ENCODE data around the gene POU6F2.
"Not testable (repeated sequence)": the region's sequence is repeated elsewhere in the genome, so short reads cannot be mapped to it uniquely, and the experiment has no call there.

Gene POU6F2

GRCh38 chr7:38977685-38978084 is at the start of gene POU6F2:
Gene POU6F2, plus strand, starts transcription at chr7:38977909. Its CDS starts 45 bp downstream, at chr7:38977954.
- no peak for DNase-seq

GRCh38 chr7:38928506-38928905 is 49.2 kb upstream of the POU6F2 start:
- DNase-seq = no peak

- DNase-seq = no peak
Observed at GRCh38 chr7:38929460-38930171, 48.1 kb upstream of the POU6F2 start.

- peak; percentile 47 for DNase-seq
Observed at GRCh38 chr7:38932509-38933168, 45.1 kb upstream of the POU6F2 start.

- DNase-seq = no peak
Observed at GRCh38 chr7:38934051-38934450, 43.7 kb upstream of the POU6F2 start.

GRCh38 chr7:38934536-38934935 is 43.2 kb upstream of the POU6F2 start:
- DNase-seq = no peak

GRCh38 chr7:38936641-38937040 is 41.1 kb upstream of the POU6F2 start:
- DNase-seq = no peak

- no peak for DNase-seq
Observed at GRCh38 chr7:38938001-38938485, 39.7 kb upstream of the POU6F2 start.

- DNase-seq = no peak
Observed at GRCh38 chr7:38938589-38938988, 39.1 kb upstream of the POU6F2 start.

- DNase-seq = no peak
Observed at GRCh38 chr7:38940774-38941173, 36.9 kb upstream of the POU6F2 start.

GRCh38 chr7:38942431-38943051 is 35.2 kb upstream of the POU6F2 start:
- no peak for DNase-seq

- not testable (repeated sequence) for DNase-seq
Observed at GRCh38 chr7:38947541-38947940, 30.2 kb upstream of the POU6F2 start.

- no peak for DNase-seq
Observed at GRCh38 chr7:38950309-38950708, 27.4 kb upstream of the POU6F2 start.

- DNase-seq = no peak
Observed at GRCh38 chr7:38951213-38951612, 26.5 kb upstream of the POU6F2 start.

- no peak for DNase-seq
Observed at GRCh38 chr7:38953227-38953626, 24.5 kb upstream of the POU6F2 start.

- DNase-seq = no peak
Observed at GRCh38 chr7:38953971-38954370, 23.7 kb upstream of the POU6F2 start.

GRCh38 chr7:38955892-38956291 is 21.8 kb upstream of the POU6F2 start:
- DNase-seq = no peak

GRCh38 chr7:38962028-38962427 is 15.7 kb upstream of the POU6F2 start:
- DNase-seq = no peak

GRCh38 chr7:38964921-38965320 is 12.8 kb upstream of the POU6F2 start:
- DNase-seq = no peak

- no peak for DNase-seq
Observed at GRCh38 chr7:38973760-38974159, 3.9 kb upstream of the POU6F2 start.

- peak; percentile 30 for DNase-seq
Observed at GRCh38 chr7:38975944-38976392, 1.7 kb upstream of the POU6F2 start.

- DNase-seq = no peak
Observed at GRCh38 chr7:38978491-38978890, 782 bp downstream of the POU6F2 start.

- DNase-seq = no peak
Observed at GRCh38 chr7:38992203-38992602, 14.5 kb downstream of the POU6F2 start.

GRCh38 chr7:39001595-39001994 is 23.9 kb downstream of the POU6F2 start:
- no peak for DNase-seq

All from left hindlimb (tissue), 1 donor.